RKO (cell line): Measurements from ENCODE around the gene SLC18A3.

Experiments used
- DNase-seq: peaks from one replicate; pipeline ENCODE4 v3.0.0-alpha.2; 2016; ENCODE audit warnings: low spot score

SLC18A3 gene

GRCh38 chr10:49610114-49610457, at the start of gene SLC18A3:
Gene SLC18A3 (plus strand): TSS chr10:49610310. CDS start chr10:49610741, 431 bp downstream.
- DNase-seq: no peak

DNA sequence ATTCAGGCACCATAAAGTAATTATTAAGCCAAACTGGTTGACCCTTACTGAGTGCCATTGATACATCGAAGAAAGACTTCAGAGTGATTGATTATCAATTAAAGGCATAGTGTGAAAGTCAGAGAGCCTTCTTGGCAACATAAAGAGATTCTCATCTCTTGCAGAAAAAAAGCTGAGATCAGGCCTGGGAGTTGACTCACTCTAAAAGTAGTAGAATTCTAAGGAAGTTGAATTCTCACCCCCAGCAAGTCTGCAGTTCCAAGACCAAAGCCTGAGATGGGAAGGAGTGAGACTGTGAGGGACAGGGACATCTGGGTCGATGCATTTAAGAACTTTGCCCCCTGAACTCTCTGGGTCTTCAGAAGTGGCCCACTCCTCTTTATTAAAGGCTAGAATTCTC, 49.6 kb upstream of the SLC18A3 start:
- no peak for DNase-seq

GRCh38 chr10:49562893-49563292, 47.2 kb upstream of the SLC18A3 start:
- no peak for DNase-seq

DNA sequence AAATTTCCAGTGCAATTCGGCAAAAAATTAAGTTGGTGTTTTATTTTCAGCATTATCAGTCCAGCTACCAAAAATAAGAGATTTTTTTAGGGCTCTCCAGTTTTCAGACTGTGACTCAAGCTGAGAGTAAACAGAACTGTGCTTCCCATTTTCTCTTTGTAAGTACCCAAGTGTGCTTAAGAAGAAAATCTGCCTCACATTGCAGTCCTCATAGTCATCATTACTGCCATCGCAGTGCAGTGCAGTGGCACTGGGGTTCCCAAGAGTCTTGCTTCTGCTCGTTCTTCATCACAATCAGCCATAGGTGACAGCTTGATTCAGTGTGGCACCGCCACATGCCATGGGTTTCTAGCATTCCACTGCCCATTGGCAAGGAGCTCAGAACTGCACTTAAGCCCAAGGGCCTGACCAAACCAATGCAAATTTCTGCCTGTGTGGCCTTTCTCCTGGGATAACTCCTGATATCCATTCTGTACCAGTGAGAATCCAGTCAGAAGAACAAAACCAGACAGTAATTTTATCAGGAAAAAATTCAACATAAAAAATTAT, 45.6 kb upstream of the SLC18A3 start:
- DNase-seq: no peak

DNA sequence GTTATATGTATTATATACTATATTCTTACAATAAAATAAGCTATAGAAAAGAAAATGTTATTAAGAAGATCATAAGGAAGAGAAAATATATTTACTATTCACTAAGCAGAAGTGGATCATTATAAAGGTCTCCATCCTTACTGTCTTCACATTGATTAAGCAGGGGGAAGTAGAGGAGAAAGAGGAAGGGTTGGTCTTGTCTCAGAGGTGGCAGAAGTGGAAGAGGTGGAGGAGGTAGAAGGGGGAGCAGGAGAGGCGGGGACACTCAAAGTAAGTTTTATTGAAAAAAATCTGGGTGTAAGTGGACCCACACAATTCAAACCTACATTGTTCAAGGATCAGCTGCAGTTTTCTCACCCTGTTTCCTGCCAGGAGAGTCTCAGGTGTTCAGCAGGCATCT, 42.3 kb upstream of the SLC18A3 start:
- DNase-seq: no peak

GRCh38 chr10:49568235-49568634, 41.9 kb upstream of the SLC18A3 start:
- DNase-seq: no peak

DNA sequence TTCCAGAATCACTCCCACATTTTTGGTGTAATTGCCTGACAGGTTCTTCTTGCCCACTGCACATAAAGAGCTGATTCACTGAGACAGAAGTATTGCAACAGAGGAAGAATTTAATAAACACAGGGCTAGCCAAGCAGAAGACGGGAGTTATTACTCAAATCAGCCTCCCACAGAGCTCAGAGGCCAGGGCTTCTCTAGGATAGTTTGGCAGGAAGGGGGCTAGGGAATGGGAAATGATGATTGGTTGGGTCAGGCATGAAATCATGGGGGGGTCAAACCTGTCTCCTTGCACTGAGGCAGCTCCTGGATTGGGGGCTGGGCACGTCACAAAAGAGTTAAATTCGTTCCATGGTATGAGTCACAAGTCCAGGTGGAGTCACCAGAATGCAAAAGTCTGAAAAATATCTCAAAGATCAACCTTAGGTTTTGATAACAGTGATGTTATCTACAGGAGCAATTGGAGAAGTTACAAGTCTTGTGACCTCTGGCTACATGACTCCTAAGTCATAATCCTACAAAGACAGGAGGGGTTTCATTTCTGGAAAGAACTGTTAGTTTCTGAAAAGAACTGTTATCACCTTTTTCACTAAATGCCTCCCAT, 41.0 kb upstream of the SLC18A3 start:
- DNase-seq: no peak

DNA sequence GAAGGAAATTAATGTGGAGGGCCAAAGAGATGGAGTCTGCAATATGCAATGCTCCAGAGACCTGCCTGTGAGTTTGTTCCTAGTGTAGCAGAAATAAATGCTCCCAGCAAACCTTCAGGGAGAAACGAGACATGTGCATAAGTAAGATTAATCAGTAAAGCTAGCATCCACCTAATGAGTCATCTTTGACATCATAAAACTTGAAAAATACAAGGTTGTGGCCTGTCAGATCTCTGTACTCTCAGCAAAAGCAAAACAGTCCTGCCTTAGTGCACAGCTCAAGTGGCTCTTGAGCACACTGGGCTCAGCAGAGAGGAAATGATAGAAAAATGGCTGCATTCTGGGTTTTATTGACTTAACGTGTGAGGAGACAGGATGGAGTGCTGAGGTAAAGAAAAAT, 38.7 kb upstream of the SLC18A3 start:
- DNase-seq: no peak

- no peak for DNase-seq
Observed at GRCh38 chr10:49572594-49573114, 37.5 kb upstream of the SLC18A3 start.

- DNase-seq: no peak
Observed at GRCh38 chr10:49575489-49576072, 34.5 kb upstream of the SLC18A3 start.

GRCh38 chr10:49577182-49577925, 32.8 kb upstream of the SLC18A3 start:
- no peak for DNase-seq

- no peak for DNase-seq
Observed at GRCh38 chr10:49578392-49578791, 31.7 kb upstream of the SLC18A3 start.

GRCh38 chr10:49579621-49580020, 30.5 kb upstream of the SLC18A3 start:
- DNase-seq: no peak

- no peak for DNase-seq
Observed at GRCh38 chr10:49585387-49585786, 24.7 kb upstream of the SLC18A3 start.

GRCh38 chr10:49587981-49588380, 22.1 kb upstream of the SLC18A3 start:
- DNase-seq: no peak

DNA sequence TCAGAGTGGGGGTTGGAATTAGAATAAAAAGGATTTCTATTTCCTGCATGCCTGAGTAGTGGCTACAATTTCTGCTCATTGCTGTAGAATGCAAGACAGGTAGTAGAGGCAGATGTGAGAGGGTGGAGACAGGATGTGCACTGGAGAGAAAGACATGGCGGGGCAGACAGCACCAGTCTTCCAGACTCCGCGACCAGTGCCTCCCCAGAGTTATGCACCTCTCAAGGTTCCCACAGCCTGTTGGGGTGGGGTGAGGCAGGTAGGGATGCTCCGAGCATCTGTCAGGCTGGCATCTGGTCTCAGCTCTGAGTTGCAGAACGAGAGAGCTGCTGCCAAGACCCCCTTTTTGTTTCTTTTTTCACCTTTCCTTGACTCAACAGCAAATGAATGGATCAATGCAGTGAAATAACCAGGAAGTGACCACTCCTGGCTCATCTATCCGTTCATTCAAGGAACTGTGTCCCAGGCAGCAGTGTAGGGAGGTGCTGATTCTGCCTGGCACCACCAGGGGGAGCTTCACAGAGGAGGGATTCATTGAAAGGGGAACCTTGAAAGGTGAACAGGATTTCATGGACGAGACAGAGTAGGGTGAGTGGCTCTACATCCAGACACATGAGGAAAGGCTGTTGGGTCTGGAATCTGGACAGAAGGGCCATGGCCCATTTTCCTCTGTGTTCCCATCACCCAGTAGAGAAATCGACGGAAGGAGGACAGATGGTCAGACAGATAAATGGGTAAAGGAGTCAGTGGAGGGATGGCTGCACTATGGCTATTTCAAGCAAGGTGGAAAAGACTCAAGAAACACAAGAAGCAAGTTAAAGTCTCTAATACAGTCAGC, 17.2 kb upstream of the SLC18A3 start:
- DNase-seq: peak; percentile 55

GRCh38 chr10:49593564-49593875, 16.6 kb upstream of the SLC18A3 start:
- DNase-seq: no peak

DNA sequence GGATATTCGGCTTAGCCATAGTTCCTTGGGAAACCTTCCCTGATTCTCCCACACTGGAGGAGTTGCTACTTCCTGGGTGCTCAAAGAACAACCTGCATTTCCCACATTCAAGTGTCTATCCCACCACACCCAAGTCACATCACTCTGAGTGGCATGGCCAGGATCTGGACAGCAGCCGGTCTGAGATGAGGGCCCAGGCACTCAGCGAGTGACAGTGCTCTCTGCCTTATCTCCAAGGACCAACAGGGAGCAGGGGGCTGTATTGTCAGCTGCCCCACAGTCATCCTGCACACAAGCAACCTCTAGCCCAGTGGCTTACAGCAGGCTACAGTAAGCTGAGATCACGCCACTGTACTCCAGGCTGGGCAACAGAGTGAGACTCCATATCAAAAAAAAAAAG, 16.1 kb upstream of the SLC18A3 start:
- no peak for DNase-seq

DNA sequence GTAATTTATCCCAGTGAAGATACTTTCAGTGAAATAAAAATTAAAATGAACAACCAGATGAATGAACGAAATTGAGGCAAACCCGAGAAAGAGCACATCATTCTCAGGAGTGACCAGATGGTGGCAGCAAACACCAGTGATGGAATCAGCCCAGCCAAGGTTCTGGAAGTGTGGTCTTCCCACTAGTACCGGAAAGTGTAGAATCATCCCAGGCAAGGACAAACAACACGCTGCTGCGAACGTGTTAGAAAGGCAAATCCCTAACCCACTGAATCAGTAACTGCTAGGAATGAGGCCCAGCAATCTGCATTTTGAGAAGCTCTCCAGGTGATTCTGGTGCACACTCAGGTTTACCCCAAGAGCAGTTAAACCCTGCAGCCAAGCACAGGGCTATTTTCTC, 15.5 kb upstream of the SLC18A3 start:
- peak; percentile 61 for DNase-seq

GRCh38 chr10:49595003-49595712, 15.0 kb upstream of the SLC18A3 start:
- DNase-seq: no peak

DNA sequence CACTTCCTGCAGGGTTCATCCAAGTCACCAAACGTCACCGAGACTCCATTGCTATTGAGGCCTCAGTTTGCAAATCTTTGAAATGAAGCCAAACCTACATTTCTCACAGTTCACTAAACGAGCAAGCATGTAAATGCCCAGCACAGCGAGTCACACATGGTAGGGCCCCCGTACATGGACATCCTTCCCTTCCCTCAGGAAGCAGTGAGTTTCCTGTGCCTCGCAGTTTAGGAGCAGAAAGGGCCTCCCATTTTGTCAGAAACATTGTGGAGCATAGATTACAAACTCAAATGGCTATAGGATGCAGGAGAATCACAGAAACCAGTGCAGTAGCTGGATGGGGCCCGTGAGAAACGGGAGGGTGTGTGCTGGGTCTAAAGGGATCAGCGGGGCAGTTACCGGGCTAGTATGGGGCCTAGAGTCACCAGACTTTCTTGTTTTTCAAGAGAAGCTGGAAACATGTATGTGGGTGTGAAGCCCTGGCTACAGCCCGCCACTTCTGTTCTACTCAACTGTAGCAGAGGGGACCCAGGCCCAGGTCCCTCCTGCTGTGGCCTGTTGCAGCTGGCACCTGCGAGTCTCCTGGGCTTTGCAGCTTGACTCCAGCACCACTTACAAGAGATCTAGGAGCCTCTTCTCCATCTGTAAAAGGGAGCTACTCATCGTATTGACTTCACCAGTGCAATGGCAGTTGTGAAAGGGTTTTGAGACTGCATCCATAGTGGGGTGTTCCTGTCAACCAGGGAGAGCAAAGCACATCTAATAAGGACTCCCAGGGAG, 14.2 kb upstream of the SLC18A3 start:
- DNase-seq: peak; percentile 18
